NCI-H1048 (cell line): ENCODE results near the gene CACNA1H.

Experiments
- DNase-seq: peaks from one replicate; lab custom pipeline; 2025; lab: John Stamatoyannopoulos, UW

Gene CACNA1H

GRCh38 chr16:1142911-1143310, 10.0 kb upstream of the CACNA1H start:
- DNase-seq, result no peak

GRCh38 chr16:1143761-1144450, 9.0 kb upstream of the CACNA1H start:
- no peak for DNase-seq

GRCh38 chr16:1144476-1145382, 8.2 kb upstream of the CACNA1H start:
- no peak for DNase-seq

GRCh38 chr16:1145383-1146100, 7.4 kb upstream of the CACNA1H start:
- no peak for DNase-seq

GRCh38 chr16:1146409-1146808, 6.5 kb upstream of the CACNA1H start:
- no peak for DNase-seq

GRCh38 chr16:1147027-1147426, 5.9 kb upstream of the CACNA1H start:
- DNase-seq, result no peak

- DNase-seq, result no peak
Measured at GRCh38 chr16:1149101-1149636, 3.7 kb upstream of the CACNA1H start.

GRCh38 chr16:1150511-1150982, 2.4 kb upstream of the CACNA1H start:
- no peak for DNase-seq

- DNase-seq, result no peak
Measured at GRCh38 chr16:1151424-1152122, 1.3 kb upstream of the CACNA1H start.

GRCh38 chr16:1152123-1152638, 725 bp upstream of the CACNA1H start:
- no peak for DNase-seq

- DNase-seq, result no peak
Measured at GRCh38 chr16:1153480-1154160, 714 bp downstream of the CACNA1H start.

GRCh38 chr16:1154291-1154886, 1.5 kb downstream of the CACNA1H start:
- no peak for DNase-seq

- DNase-seq, result no peak
Measured at GRCh38 chr16:1154887-1155331, 2.0 kb downstream of the CACNA1H start.

- no peak for DNase-seq
Measured at GRCh38 chr16:1155353-1156054, 2.6 kb downstream of the CACNA1H start.

- DNase-seq, result no peak
Measured at GRCh38 chr16:1156055-1156982, 3.4 kb downstream of the CACNA1H start.

GRCh38 chr16:1156983-1157638, 4.2 kb downstream of the CACNA1H start:
- DNase-seq, result no peak

GRCh38 chr16:1157639-1158455, 4.9 kb downstream of the CACNA1H start:
- no peak for DNase-seq
